ENCODE measurements around the gene B4GALT2. TPM values are rescaled to one million over a fixed set of nuclear protein-coding genes. Genes with fewer than 3 reads are reported as not detected.

Gene B4GALT2
- total and polyA plus RNA-seq, 2 of the 8 experiments (the other 6 are each of a cell fraction or from before 2014, with no cell fraction given) = 56.5 to 121 TPM

- Histone ChIP-seq H3K23ac (ENCODE audit: insufficient read length) (no peak overlapping the region), H3K14ac (ENCODE audit: insufficient read length) (no peak overlapping the region), H3K18ac (ENCODE audit: extremely low read depth, low read length) (no peak overlapping the region), H2AFZ (ENCODE audit: low read length) (no peak overlapping the region), H2BK20ac (ENCODE audit: low read length) (no peak overlapping the region), H3K9me3 (ENCODE audit: insufficient read depth in 2 of 2, low read depth in 1 of 2, low read length in 1 of 2) (no peaks in the 10 kb centered on the region), H3K23me2 (ENCODE audit: low read depth, low read length) (peaks cover 27% of the 10 kb centered on the region), H2BK15ac (ENCODE audit: low read length) (no peak overlapping the region), H2AK5ac (ENCODE audit: low read depth, low read length) (no peak overlapping the region), H3K79me2 (ENCODE audit: control insufficient read depth in 1 of 2, insufficient read depth in 2 of 2, low read length in 2 of 2) (peaks cover 0 to 24% of the 10 kb centered on the region in 2 experiments; a peak in 2 of 4 replicates), H3K4me3 (ENCODE audit: extremely low read depth in 1 of 4, insufficient read depth in 2 of 4, low read depth in 3 of 4, low read length in 4 of 4) (no peak overlapping the region; a peak in 1 of 8 replicates), H3K4me2 (ENCODE audit: insufficient read depth in 1 of 2, low read depth in 2 of 2, low read length in 2 of 2) (peak overlapping the region in 1 of 2 experiments; percentile 61; a peak in 2 of 4 replicates), H4K5ac (ENCODE audit: insufficient read length, low read depth, low read length) (no peak overlapping the region), H4K20me1 (replicated peaks in 1 of 2; ENCODE audit: control insufficient read depth in 1 of 2, insufficient read depth in 2 of 2, low read length in 2 of 2) (peaks cover 2 to 28% of the 10 kb centered on the region in 2 experiments), H3K4me1 (replicated peaks in 1 of 4; ENCODE audit: control insufficient read depth in 3 of 4, insufficient read depth in 4 of 4, low read length in 3 of 4) (peaks cover 4 to 22% (median 16%) of the 10 kb centered on the region in 4 experiments), H2BK120ac (replicated peaks; ENCODE audit: low read depth, low read length) (no peak overlapping the region), H3K9ac (replicated peaks in 1 of 4; ENCODE audit: extremely low read depth in 1 of 4, low read depth in 3 of 4, low read length in 3 of 4) (no peak overlapping the region), H2BK12ac (ENCODE audit: low read depth, low read length) (no peak overlapping the region), H3K27ac (ENCODE audit: low read depth, low read length) (no peak overlapping the region), H3K56ac (replicated peaks; ENCODE audit: insufficient read length, low read depth, low read length) (no peak overlapping the region), H3K36me3 (ENCODE audit: control insufficient read depth in 2 of 4, insufficient read depth in 4 of 4, low read length in 3 of 4) (peaks cover 2 to 31% (median 15%) of the 10 kb centered on the region in 4 experiments; a peak in 6 of 8 replicates), H4K91ac (replicated peaks; ENCODE audit: insufficient read length, low read length) (no peak overlapping the region), H2BK5ac (ENCODE audit: low read depth, low read length) (no peak overlapping the region), H3K4ac (replicated peaks; ENCODE audit: insufficient read length, low read depth, low read length) (no peak overlapping the region), H4K8ac (ENCODE audit: extremely low read depth, insufficient read depth, low read length) (no peak overlapping the region), H3K79me1 (ENCODE audit: low read depth, low read length) (peaks cover 27% of the 10 kb centered on the region), H3K27me3 (replicated peaks in 1 of 4; ENCODE audit: control insufficient read depth in 3 of 4, extremely low read depth in 1 of 4, insufficient read depth in 3 of 4, low read length in 3 of 4) (no peaks in the 10 kb centered on the region)
- FAIRE-seq = no peak
- DNase-seq (ENCODE audit: low read depth in 1 of 2, low spot score in 2 of 2) = no peak
- POLR2A ChIA-PET (ENCODE audit: partially characterized antibody) = interaction anchor here (0.7 to 12.9 kb wide), 9 partner anchors 7 to 72 kb away, joined by 3 to 189 read pairs (median 5); partner anchors contain the start of genes CCDC24 and SLC6A9
- CTCF ChIA-PET (ENCODE audit: partially characterized antibody) = interaction anchor here (0.8 to 5.0 kb wide), 8 partner anchors 11 to 213 kb away, joined by 3 to 34 read pairs (median 4); partner anchors contain the start of genes CCDC24 and IPO13
- TF ChIP-seq MAFK (IDR thresholded peaks at IDR 0.05; ENCODE audit: low read depth, low read length) = no peak
- TF ChIP-seq GABPA (IDR thresholded peaks at IDR 0.05; ENCODE audit: borderline replicate concordance, insufficient read depth, low read length) = no peak
- TF ChIP-seq GTF2F1 (IDR thresholded peaks at IDR 0.05; ENCODE audit: borderline replicate concordance, low read depth, low read length) = no peak
- no peak for TF ChIP-seq KDM5A (IDR thresholded peaks at IDR 0.05; ENCODE audit: low read length)
- no peak for TF ChIP-seq POLR2A (IDR thresholded peaks at IDR 0.05; ENCODE audit: control extremely low read depth in 1 of 2, low read depth in 2 of 2, low read length in 2 of 2)
- TF ChIP-seq CHD1 (IDR thresholded peaks at IDR 0.05; ENCODE audit: low read depth, low read length) = no peak
- TF ChIP-seq CEBPB (IDR thresholded peaks at IDR 0.05; ENCODE audit: low read depth, low read length) = no peak
- TF ChIP-seq BCL11A (IDR thresholded peaks at IDR 0.05; ENCODE audit: low read depth in 2 of 2, low read length in 2 of 2) = no peak
- no peak for TF ChIP-seq KDM4A (IDR thresholded peaks at IDR 0.05; ENCODE audit: low read depth, low read length, severe bottlenecking)
- WGBS, 2 experiments (ENCODE audit: extremely low coverage in 1 of 2, insufficient coverage in 1 of 2, insufficient read length in 1 of 2, insufficient replicate concordance in 2 of 2, low coverage in 1 of 2, low lambda C conversion rate in 2 of 2, missing lambda C conversion rate in 1 of 2) = 90% methylated on average over 9 of the region's 9 CpGs; no CpG with 5 or more reads in 1 of the 2 experiments
Observed at GRCh38 chr1:43977376-43978263, 1.4 kb upstream of the B4GALT2 start.

Data from H1 (cell line).